B cell (primary cell): Measurements from ENCODE around the gene SFXN1.

ENCODE experiments used
- EZH2 ChIP-seq: IDR thresholded peaks from 2 replicates; pipeline ENCODE4 v1.6.1; 2012; ENCODE audit warnings: borderline replicate concordance, low read depth, mild to moderate bottlenecking, moderate library complexity, low read length; ENCODE audit not compliant: insufficient read depth, poor library complexity, severe bottlenecking
- TF ChIP-seq, protein P1 (sequence below): fragments of 200-600 bp; IDR thresholded peaks from one replicate; pipeline ENCODE4 v1.8.0; 2022; ENCODE audit warnings: antibody characterized with exemption, mild to moderate bottlenecking

DNA sequence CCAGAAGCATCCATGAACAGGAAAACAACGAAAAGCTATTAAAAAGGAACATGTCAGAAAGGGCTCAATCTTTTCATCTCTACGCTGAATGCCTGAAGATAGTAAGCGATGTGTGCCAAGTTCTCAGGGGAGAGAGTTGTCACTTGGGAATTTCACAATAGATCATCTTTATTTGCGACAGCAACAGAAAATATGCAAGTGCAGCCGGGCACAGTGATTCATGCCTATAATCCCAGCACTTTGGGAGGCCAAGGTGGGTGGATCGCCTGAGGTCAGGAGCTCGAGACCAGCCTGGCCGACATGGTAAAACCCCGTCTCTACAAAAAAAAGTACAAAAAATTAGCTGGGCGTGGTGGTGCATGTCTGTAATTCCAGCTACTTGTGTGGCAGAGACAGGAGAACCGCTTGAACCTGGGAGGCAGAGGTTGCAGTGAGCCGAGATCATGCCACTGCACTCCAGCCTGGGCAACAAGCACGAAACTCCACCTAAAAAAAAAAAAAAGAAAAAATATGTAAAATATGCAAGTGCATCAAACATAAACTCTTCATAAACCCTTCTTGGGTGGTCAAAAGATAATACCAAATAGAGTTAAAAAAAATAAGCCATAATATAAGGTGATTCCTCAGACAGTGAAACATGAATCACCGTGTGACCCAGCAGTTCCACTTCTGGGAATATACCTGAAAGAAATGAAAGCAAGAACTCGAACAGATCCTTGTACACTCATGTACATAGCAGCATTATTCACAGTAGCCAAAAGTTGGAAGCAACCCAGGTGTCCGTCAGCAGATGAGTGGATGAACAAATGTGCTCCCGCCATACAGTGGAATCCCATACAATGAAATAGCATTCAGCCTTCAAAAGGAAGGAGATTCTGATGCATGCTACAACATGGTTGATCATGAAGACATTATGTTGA lies 16.2 kb downstream of the SFXN1 start:
- TF ChIP-seq, protein P1, sequence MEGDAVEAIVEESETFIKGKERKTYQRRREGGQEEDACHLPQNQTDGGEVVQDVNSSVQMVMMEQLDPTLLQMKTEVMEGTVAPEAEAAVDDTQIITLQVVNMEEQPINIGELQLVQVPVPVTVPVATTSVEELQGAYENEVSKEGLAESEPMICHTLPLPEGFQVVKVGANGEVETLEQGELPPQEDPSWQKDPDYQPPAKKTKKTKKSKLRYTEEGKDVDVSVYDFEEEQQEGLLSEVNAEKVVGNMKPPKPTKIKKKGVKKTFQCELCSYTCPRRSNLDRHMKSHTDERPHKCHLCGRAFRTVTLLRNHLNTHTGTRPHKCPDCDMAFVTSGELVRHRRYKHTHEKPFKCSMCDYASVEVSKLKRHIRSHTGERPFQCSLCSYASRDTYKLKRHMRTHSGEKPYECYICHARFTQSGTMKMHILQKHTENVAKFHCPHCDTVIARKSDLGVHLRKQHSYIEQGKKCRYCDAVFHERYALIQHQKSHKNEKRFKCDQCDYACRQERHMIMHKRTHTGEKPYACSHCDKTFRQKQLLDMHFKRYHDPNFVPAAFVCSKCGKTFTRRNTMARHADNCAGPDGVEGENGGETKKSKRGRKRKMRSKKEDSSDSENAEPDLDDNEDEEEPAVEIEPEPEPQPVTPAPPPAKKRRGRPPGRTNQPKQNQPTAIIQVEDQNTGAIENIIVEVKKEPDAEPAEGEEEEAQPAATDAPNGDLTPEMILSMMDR, result no peak
- no peak for TF ChIP-seq EZH2
